Fibroblast of lung (primary cell): ENCODE measurements around the gene ENDOD1.

ENCODE experiments used
- EZH2 ChIP-seq: IDR thresholded peaks from 2 replicates; pipeline ENCODE4 v1.5.1; 2012; ENCODE audit warnings: low read length, control low read depth, mild to moderate bottlenecking; ENCODE audit errors: missing control alignments
- TF ChIP-seq, protein P1 (sequence below), 2 donors: IDR thresholded peaks in 1 of 2; conservative IDR thresholded peaks in 1 of 2; 1 replicate in 1 of 2; 2 replicates in 1 of 2; pipeline ENCODE4 v1.5.1; 2011 to 2012; ENCODE audit warnings: low read length in 2 of 2, control low read depth in 1 of 2, inconsistent platforms in 1 of 2, low read depth in 1 of 2, mild to moderate bottlenecking in 1 of 2

DNA sequence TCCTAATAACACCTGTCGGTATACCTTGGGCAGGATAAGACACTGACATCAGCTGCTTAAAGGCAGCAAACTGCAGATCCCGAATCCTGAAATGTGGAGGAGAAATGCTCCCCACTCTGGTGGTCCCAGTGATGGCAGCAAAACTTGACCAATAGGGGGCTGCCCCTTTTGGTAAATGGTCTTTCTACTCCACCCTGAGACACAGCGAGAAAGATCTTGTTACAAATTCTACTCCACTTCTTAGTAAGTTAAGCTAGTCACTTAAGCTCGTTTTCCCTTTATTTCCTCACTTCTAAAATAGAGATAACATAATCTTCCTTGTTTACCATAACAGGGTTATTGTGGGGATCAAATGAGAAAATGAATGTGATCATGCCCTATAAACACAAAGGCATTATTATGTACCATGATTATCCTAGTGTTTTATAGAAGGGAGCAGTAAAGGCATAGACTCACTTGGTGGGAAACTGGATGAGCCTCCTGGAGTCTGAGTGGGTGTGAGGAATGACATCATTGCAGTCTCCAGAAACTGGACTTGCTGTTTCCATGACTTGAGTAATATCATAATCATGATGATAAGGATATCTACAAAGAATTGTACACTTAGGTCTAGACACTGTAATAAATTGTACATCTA lies 50.9 kb downstream of the ENDOD1 start:
- TF ChIP-seq, protein P1, sequence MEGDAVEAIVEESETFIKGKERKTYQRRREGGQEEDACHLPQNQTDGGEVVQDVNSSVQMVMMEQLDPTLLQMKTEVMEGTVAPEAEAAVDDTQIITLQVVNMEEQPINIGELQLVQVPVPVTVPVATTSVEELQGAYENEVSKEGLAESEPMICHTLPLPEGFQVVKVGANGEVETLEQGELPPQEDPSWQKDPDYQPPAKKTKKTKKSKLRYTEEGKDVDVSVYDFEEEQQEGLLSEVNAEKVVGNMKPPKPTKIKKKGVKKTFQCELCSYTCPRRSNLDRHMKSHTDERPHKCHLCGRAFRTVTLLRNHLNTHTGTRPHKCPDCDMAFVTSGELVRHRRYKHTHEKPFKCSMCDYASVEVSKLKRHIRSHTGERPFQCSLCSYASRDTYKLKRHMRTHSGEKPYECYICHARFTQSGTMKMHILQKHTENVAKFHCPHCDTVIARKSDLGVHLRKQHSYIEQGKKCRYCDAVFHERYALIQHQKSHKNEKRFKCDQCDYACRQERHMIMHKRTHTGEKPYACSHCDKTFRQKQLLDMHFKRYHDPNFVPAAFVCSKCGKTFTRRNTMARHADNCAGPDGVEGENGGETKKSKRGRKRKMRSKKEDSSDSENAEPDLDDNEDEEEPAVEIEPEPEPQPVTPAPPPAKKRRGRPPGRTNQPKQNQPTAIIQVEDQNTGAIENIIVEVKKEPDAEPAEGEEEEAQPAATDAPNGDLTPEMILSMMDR (conservative IDR thresholded peaks at IDR 0.05 in 1 of 2, IDR thresholded peaks at IDR 0.05 in 1 of 2; ENCODE audit: low read depth in 1 of 2, low read length in 2 of 2), result no peak
- no peak for TF ChIP-seq EZH2
